ENCODE measurements around the gene NPLOC4.

NPLOC4 gene

GRCh38 chr17:81514489-81514738 is 122.5 kb downstream of the NPLOC4 start:
- no peak for DNase-seq

- DNase-seq, result no peak
Measured at GRCh38 chr17:81513753-81514488, 123.0 kb downstream of the NPLOC4 start.

DNA sequence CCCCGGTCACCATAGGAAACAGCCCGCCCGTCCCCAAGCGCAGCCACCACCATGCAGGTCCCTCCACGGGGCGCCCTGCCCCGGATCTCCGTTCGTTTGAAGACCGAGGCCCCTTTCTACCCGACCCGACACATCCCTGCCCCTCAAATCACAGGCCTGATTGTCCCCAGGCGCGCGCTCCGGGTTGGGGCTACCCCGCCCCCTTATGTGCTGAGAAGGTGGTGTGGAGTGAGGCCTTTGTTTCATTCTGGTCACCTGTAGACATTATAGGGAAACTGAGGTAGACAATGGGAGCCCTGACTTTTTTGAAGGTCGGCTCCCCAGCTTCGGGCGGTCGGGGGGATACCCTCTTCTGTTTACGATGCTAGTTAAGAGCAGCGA is 123.5 kb downstream of the NPLOC4 start:
- peak; percentile 44 for DNase-seq

DNA sequence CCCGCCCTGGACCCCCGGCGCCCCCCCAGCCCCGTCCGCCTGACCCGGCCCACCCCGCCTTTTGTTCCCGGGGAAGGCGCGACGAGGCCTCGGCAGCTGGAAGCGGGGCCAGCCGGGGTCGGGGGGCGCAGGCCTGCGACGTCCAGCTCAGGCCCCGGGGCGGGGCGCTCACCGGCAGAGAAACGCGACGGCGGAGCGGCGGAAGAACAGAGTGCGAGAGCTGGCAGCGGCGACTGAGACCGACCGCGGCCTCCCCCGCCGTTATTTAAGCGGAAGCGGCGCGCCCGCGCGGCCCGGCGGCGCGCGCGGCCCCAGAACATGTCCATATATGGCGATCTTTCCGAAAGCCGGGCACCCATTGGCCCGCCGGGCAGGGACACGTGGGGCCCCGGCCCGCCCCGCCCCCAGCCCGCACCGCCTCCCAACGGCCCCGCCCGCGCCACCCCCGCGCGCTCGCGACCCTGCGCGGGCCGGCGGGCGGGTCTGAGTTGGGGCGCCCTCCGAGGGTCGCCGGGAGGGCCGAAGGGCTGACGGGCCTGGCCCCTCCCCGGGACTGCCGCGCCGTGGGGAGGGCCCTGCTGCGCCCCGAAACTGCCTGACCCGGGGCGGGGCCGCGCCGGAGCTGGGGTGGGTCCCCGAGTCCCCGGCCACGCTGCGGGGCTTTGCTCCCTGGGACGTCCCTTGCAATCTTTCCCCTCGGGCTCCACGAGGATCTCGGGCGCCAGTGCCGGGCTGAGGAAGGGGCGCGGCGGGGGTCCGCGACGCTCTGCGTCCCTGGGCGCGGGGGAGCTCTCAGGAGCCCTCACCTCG is 124.1 kb downstream of the NPLOC4 start, which contains the start of gene ACTG1:
Gene ACTG1 (minus strand): TSS at position 238 of the 810 bp plus-strand sequence. CDS start 445 bp downstream, outside the sequence.
- peak; percentile 95 for DNase-seq

DNA sequence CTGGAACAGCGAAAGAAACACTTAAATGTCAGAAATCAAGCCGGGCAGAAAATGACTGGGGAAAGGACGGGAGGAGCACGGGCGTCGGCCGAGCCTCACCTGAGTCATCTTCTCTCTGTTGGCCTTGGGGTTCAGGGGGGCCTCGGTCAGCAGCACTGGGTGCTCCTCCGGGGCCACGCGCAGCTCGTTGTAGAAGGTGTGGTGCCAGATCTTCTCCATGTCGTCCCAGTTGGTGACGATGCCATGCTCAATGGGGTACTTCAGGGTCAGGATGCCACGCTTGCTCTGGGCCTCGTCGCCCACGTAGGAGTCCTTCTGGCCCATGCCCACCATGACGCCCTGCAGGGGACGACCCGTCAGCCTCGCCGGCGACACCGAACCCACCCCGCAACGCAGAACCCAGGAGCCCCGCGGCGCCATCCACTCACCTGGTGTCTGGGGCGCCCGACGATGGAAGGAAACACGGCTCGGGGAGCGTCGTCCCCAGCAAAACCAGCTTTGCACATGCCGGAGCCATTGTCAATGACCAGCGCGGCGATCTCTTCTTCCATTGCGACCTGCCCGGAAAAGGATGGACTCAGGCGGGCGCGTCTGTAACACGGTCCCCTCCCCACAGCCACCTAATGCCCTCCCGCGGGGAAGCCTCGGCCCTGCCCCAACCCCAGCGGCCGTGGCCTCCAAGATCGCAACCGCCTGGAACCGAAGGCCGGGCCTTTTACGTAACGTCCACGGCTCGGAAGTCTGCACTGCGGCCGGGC is 124.9 kb downstream of the NPLOC4 start:
- no peak for DNase-seq

GRCh38 chr17:81511554-81511803 is 125.4 kb downstream of the NPLOC4 start:
- DNase-seq, result peak; percentile 42

GRCh38 chr17:81510785-81511553 is 125.9 kb downstream of the NPLOC4 start:
- peak; percentile 45 for DNase-seq

DNA sequence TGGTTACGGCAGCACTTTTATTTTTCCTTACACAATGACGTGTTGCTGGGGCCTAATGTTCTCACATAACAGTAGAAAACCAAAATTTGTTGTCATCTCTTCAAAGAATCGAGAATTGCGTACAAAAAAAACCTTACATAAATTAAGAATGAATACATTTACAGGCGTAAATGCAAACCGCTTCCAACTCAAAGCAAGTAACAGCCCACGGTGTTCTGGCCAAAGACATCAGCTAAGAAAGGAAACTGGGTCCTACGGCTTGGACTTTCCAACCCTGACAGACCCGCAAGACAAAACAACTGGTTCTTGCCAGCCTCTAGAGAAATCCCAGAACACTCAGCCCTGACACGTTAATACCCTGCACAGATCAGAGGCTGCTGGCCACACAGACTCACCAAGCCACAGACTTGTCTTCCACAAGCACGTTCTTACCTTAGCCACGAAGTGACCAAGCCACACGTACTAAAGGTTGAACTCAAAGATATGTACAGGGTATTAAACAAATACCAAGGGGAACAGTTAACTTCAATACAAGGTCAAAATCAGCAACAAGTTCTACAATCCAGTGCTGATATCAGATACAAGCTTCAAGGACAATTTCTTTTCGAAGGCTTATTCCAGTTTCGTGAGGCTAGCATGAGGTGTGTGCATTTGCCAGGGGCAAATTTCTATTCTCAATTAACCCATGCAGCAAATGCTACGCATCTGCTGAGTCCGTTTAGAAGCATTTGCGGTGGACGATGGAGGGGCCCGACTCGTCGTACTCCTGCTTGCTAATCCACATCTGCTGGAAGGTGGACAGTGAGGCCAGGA is 126.7 kb downstream of the NPLOC4 start:
- DNase-seq, result peak; percentile 52

DNA sequence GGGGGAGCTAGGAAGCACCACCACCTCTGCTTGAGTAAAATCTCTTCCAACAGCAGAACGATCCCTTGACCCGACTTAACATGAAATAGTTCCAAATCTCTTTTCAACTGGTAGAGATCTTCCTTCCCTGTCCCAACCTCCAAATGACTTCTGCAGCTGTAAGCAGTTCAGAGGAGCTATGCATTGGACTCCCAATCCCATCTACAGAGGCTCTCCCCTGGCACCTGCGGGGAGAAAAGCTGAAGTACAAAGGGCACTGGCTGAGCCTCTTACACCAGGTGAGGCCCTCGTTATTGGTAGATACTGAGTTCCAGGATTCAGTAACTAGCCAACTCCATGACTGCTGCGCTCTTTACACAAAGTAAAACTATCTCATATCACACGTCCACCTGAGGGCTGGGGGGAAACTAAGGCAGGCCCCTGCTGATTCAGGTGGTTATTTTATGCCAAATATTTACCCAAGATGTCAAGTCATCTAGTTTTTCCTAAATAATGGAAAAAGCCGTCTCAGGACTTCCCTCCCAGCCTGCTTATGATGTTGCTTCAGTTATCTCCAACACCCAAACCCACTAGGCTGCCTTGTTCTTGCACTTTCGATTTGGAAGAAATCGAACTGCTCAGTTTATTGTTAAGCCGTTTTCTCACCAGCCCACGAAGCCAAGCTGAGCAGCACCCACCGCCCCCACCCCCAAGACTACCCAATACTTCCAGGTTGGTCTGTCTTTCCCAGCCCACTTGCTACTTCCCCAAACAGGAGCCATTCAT is 127.5 kb downstream of the NPLOC4 start:
- DNase-seq, result peak; percentile 87

DNA sequence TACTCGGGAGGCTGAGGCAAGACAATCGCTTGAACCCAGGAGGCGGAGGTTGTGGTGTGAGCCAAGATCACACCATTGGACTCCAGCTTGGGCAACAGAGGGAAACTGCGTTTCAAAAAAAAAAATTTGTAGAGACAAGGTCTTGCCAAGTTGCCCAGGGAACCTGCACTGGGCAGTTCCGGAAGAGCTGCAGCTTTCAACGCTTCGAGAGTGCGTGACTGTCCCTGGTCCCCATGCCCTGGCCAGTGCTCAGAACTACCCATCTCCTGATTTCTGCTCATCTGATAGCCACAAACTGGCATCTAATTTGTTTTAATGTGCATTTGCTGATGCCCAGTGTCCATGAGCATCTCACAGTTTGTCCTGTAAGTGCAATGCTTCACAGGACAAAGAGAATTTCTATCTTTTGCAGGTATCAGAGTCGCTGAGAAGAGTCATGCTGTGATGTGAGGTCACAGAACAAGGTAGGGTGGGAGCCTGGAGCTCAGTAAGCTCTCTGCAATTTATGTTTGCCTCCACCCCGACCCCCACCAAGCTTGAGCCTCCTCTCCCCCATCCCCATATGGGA is 128.2 kb downstream of the NPLOC4 start:
- DNase-seq, result peak; percentile 47
